AG10803 (cell line): Measurements from ENCODE around the gene UBE3A.

Experiments
- DNase-seq: peaks from one replicate; pipeline ENCODE4 v3.0.0; 2010; ENCODE audit warnings: low read depth
- H3K4me3 ChIP-seq: 2 replicates; pipeline ENCODE4 v1.5.1; 2011; ENCODE audit warnings: mild to moderate bottlenecking, low read length, control low read depth
- CTCF ChIP-seq: conservative IDR thresholded peaks from 2 replicates; pipeline ENCODE4 v1.5.1; 2011; ENCODE audit warnings: mild to moderate bottlenecking, low read length, control low read depth, inconsistent platforms

UBE3A gene

GRCh38 chr15:25329696-25330095 lies 109.1 kb downstream of the UBE3A start:
- no peak for TF ChIP-seq CTCF
- no peak for DNase-seq
- no peak overlapping the region for H3K4me3 ChIP-seq

- no peak for TF ChIP-seq CTCF
- DNase-seq = no peak
- no peak overlapping the region for H3K4me3 ChIP-seq
Observed at GRCh38 chr15:25327686-25328085, 111.1 kb downstream of the UBE3A start.

GRCh38 chr15:25325187-25325586 lies 113.6 kb downstream of the UBE3A start:
- DNase-seq = no peak
- no peak for TF ChIP-seq CTCF
- H3K4me3 ChIP-seq = no peak overlapping the region

- TF ChIP-seq CTCF = no peak
Observed at GRCh38 chr15:25323420-25323819, 115.4 kb downstream of the UBE3A start.

GRCh38 chr15:25287823-25288222 lies 151.0 kb downstream of the UBE3A start:
- no peak for TF ChIP-seq CTCF
- DNase-seq = no peak
- H3K4me3 ChIP-seq = no peak overlapping the region

More at GRCh38 chr15:25323420-25323819, 115.4 kb downstream of the UBE3A start:
- no peak overlapping the region for H3K4me3 ChIP-seq
- DNase-seq = no peak
